Fibroblast of lung (primary cell): ENCODE results near the gene D2HGDH. TPM values are rescaled to one million over a fixed set of nuclear protein-coding genes. Genes with fewer than 3 reads are reported as not detected.
"Not testable (repeated sequence)": the region's sequence is repeated elsewhere in the genome, so short reads cannot be mapped to it uniquely, and the experiment has no call there.

Experiments
- DNase-seq, 2 donors: peaks; one replicate each; pipeline versions ENCODE4 v3.0.0 to v3.0.0-alpha.2; 2010; ENCODE audit warnings: low read depth in 2 of 2
- H2AFZ ChIP-seq: 2 replicates; pipeline ENCODE4 v1.5.1; 2012; ENCODE audit warnings: low read length, control low read depth, inconsistent platforms
- H3K27ac ChIP-seq: 2 replicates; pipeline ENCODE4 v1.5.1; 2011; ENCODE audit warnings: low read length, control low read depth; ENCODE audit not compliant: insufficient read depth
- H3K27me3 ChIP-seq: 2 replicates; pipeline ENCODE4 v1.5.1; 2011; ENCODE audit warnings: mild to moderate bottlenecking, low read length; ENCODE audit not compliant: control insufficient read depth, insufficient read depth
- H3K36me3 ChIP-seq: 2 replicates; pipeline ENCODE4 v1.5.1; 2011; ENCODE audit warnings: low read length; ENCODE audit not compliant: control insufficient read depth, insufficient read depth
- H3K4me1 ChIP-seq: 2 replicates; pipeline ENCODE4 v1.5.1; 2011; ENCODE audit warnings: low read length; ENCODE audit not compliant: control insufficient read depth, insufficient read depth; ENCODE audit errors: extremely low read depth
- H3K4me2 ChIP-seq: 2 replicates; pipeline ENCODE4 v1.5.1; 2011; ENCODE audit warnings: low read length, control low read depth; ENCODE audit not compliant: insufficient read depth; ENCODE audit errors: extremely low read depth
- H3K4me3 ChIP-seq, 4 experiments: fragments of 200-600 bp in 1 of 4; sonication (generic) in 1 of 4; replicated peaks in 1 of 4; 2 replicates each; pipeline ENCODE4 v1.5.1; 2011 to 2016; ENCODE audit warnings: low read length in 4 of 4, low read depth in 3 of 4, mild to moderate bottlenecking in 3 of 4, control low read depth in 2 of 4, inconsistent platforms in 1 of 4, mixed read lengths in 1 of 4; ENCODE audit not compliant: insufficient read depth in 1 of 4; ENCODE audit errors: control extremely low read depth in 1 of 4
- H3K79me2 ChIP-seq: 2 replicates; pipeline ENCODE4 v1.5.1; 2012; ENCODE audit warnings: mild to moderate bottlenecking, low read length, inconsistent platforms; ENCODE audit not compliant: control insufficient read depth, insufficient read depth
- H3K9ac ChIP-seq: 2 replicates; pipeline ENCODE4 v1.5.1; 2011; ENCODE audit warnings: mild to moderate bottlenecking, low read length, control low read depth; ENCODE audit not compliant: insufficient read depth
- H3K9me3 ChIP-seq: 2 replicates; pipeline ENCODE4 v1.5.1; 2012; ENCODE audit warnings: low read depth, low read length; ENCODE audit not compliant: control insufficient read depth, insufficient read depth
- H4K20me1 ChIP-seq: 2 replicates; pipeline ENCODE4 v1.5.1; 2011; ENCODE audit warnings: low read length; ENCODE audit not compliant: control insufficient read depth, insufficient read depth; ENCODE audit errors: extremely low read depth
- EZH2 ChIP-seq: IDR thresholded peaks from 2 replicates; pipeline ENCODE4 v1.5.1; 2012; ENCODE audit warnings: low read length, control low read depth, mild to moderate bottlenecking; ENCODE audit errors: missing control alignments
- polyA plus RNA-seq, 2 donors: library from polyadenylated mRNA; depleted of rRNA in 1 of 2; stranded (reverse) in 1 of 2; unstranded in 1 of 2; fragments of >200 nt; gene quantifications; 2 replicates each; pipeline ENCODE4 v1.2.1, GENCODE V29; 2011 to 2012; ENCODE audit warnings: missing spikeins in 1 of 2
- total RNA-seq: library from RNA; depleted of rRNA; stranded (reverse); fragments of >200 nt; gene quantifications from 2 replicates; pipeline ENCODE4 v1.2.1, GENCODE V29; 2014
- TF ChIP-seq, protein P1 (sequence below), 2 donors: IDR thresholded peaks in 1 of 2; conservative IDR thresholded peaks in 1 of 2; 1 replicate in 1 of 2; 2 replicates in 1 of 2; pipeline ENCODE4 v1.5.1; 2011 to 2012; ENCODE audit warnings: low read length in 2 of 2, control low read depth in 1 of 2, inconsistent platforms in 1 of 2, low read depth in 1 of 2, mild to moderate bottlenecking in 1 of 2

D2HGDH gene
- total and polyA plus RNA-seq, 2 donors (not counting 1 experiment from before 2014, with no cell fraction given): 5.7 to 28.4 TPM

- H3K4me2 ChIP-seq: no peak overlapping the region
- H2AFZ ChIP-seq: no peak overlapping the region
- H3K27ac ChIP-seq: no peak overlapping the region
- H3K9me3 ChIP-seq: no peaks in the 10 kb centered on the region
- H4K20me1 ChIP-seq: no peaks in the 10 kb centered on the region
- TF ChIP-seq EZH2: no peak
- TF ChIP-seq, protein P1, sequence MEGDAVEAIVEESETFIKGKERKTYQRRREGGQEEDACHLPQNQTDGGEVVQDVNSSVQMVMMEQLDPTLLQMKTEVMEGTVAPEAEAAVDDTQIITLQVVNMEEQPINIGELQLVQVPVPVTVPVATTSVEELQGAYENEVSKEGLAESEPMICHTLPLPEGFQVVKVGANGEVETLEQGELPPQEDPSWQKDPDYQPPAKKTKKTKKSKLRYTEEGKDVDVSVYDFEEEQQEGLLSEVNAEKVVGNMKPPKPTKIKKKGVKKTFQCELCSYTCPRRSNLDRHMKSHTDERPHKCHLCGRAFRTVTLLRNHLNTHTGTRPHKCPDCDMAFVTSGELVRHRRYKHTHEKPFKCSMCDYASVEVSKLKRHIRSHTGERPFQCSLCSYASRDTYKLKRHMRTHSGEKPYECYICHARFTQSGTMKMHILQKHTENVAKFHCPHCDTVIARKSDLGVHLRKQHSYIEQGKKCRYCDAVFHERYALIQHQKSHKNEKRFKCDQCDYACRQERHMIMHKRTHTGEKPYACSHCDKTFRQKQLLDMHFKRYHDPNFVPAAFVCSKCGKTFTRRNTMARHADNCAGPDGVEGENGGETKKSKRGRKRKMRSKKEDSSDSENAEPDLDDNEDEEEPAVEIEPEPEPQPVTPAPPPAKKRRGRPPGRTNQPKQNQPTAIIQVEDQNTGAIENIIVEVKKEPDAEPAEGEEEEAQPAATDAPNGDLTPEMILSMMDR (conservative IDR thresholded peaks at IDR 0.05 in 1 of 2, IDR thresholded peaks at IDR 0.05 in 1 of 2; ENCODE audit: low read depth in 1 of 2, low read length in 2 of 2): no peak
- H3K9ac ChIP-seq: no peak overlapping the region
- H3K79me2 ChIP-seq: no peaks in the 10 kb centered on the region
- DNase-seq: no peak
- H3K4me1 ChIP-seq: no peaks in the 10 kb centered on the region
- no peak overlapping the region for H3K4me3 ChIP-seq
- peaks cover 7% of the 10 kb centered on the region for H3K36me3 ChIP-seq
- no peaks in the 10 kb centered on the region for H3K27me3 ChIP-seq
Observed at GRCh38 chr2:241742320-241742939, 8.0 kb downstream of the D2HGDH start.

DNA sequence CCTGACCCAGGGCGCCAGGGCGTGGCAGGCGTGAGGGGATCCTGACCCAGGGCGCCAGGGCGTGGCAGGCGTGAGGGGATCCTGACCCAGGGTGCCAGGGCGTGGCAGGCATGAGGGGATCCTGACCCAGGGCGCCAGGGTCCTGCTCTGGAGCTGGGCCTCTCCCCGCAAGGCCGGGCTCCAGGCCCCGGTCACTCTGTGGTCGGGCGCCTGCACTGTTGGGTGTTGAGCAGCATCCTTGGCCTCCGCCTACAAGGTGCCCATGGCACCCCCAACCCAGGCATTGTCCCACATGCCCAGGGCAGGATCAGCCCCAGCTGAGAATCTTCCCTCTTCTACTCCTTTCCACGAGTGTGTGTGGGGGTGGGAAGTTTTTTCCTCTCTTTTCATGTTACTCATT, 8.6 kb downstream of the D2HGDH start:
- not testable (repeated sequence) for H3K36me3 ChIP-seq, H3K4me1 ChIP-seq, H3K4me2 ChIP-seq, H3K27me3 ChIP-seq, H3K9me3 ChIP-seq, DNase-seq, H2AFZ ChIP-seq, H3K79me2 ChIP-seq, H4K20me1 ChIP-seq, H3K4me3 ChIP-seq, H3K27ac ChIP-seq, H3K9ac ChIP-seq

- H3K4me1 ChIP-seq: no peaks in the 10 kb centered on the region
- H4K20me1 ChIP-seq: no peaks in the 10 kb centered on the region
- H3K4me3 ChIP-seq: no peak overlapping the region
- H3K79me2 ChIP-seq: no peaks in the 10 kb centered on the region
- H3K27ac ChIP-seq: no peak overlapping the region
- H3K36me3 ChIP-seq: peaks cover 8% of the 10 kb centered on the region
- no peaks in the 10 kb centered on the region for H3K27me3 ChIP-seq
- TF ChIP-seq, protein P1 (conservative IDR thresholded peaks at IDR 0.05 in 1 of 2, IDR thresholded peaks at IDR 0.05 in 1 of 2; ENCODE audit: low read depth in 1 of 2, low read length in 2 of 2): no peak
- TF ChIP-seq EZH2: no peak
- H3K9me3 ChIP-seq: no peaks in the 10 kb centered on the region
- no peak for DNase-seq
- H2AFZ ChIP-seq: no peak overlapping the region
- no peak overlapping the region for H3K9ac ChIP-seq
- H3K4me2 ChIP-seq: no peak overlapping the region
Observed at GRCh38 chr2:241743620-241744019, 9.2 kb downstream of the D2HGDH start.
